A549 (cell line): ENCODE data around the gene LSP1. TPM values are rescaled to one million over a fixed set of nuclear protein-coding genes. Genes with fewer than 3 reads are reported as not detected.
"Not testable (repeated sequence)": the region's sequence is repeated elsewhere in the genome, so short reads cannot be mapped to it uniquely, and the experiment has no call there.

ENCODE experiments used
- ATAC-seq, 2 experiments: fragments of 200-7000 bp in 1 of 2; fragments of >200 bp in 1 of 2; cut with Nextera tagmentation in 1 of 2; cut with Tn5 transposase in 1 of 2; 3 replicates each; pipeline versions ENCODE4 v1.8.0 to v1.9.1; 2018 to 2020; ENCODE audit warnings: mild to moderate bottlenecking in 1 of 2, moderate library complexity in 1 of 2
- CTCF ChIA-PET: fragments of 300-600 bp; sonication (Branson Sonifier 250); formaldehyde crosslinking; extraction: SDS; loops from one replicate; lab custom pipeline; 2021; ENCODE audit warnings: antibody characterized with exemption, inconsistent platforms; lab: Yijun Ruan, JAX
- POLR2A ChIA-PET: fragments of 350-600 bp; formaldehyde crosslinking; extraction: SDS; loops from one replicate; lab custom pipeline; 2021; ENCODE audit warnings: antibody characterized with exemption, inconsistent platforms; lab: Yijun Ruan, JAX
- DNase-seq, 2 experiments: peaks; one replicate each; pipeline versions ENCODE4 v3.0.0 to v3.0.0-alpha.2; 2011 to 2016; ENCODE audit warnings: low read depth in 1 of 2, low spot score in 1 of 2
- FAIRE-seq: peaks from 2 replicates; lab custom pipeline; 2011; peaks lifted over from hg19 to GRCh38; lab: Jason Lieb, UNC
- H3K27ac ChIP-seq, 2 experiments: fragments of >200 bp; sonication (Bioruptor Twin); formaldehyde crosslinking; 3 replicates each; pipeline ENCODE4 v1.5.1; 2016 to 2017
- H3K4me1 ChIP-seq: fragments of >200 bp; sonication (Bioruptor Twin); formaldehyde crosslinking; 3 replicates; pipeline ENCODE4 v1.6.1; 2016
- H3K4me2 ChIP-seq: fragments of >200 bp; sonication (Bioruptor Twin); formaldehyde crosslinking; 3 replicates; pipeline ENCODE4 v1.6.1; 2016
- H3K4me3 ChIP-seq: fragments of >200 bp; sonication (Bioruptor Twin); formaldehyde crosslinking; 3 replicates; pipeline ENCODE4 v1.5.1; 2016
- H3K9me3 ChIP-seq: fragments of >200 bp; sonication (Bioruptor Twin); formaldehyde crosslinking; 3 replicates; pipeline ENCODE4 v1.6.1; 2016
- HDAC2 ChIP-seq: fragments of 200-600 bp; sonication (generic); IDR thresholded peaks from 2 replicates; pipeline ENCODE4 v1.6.1; 2016
- MYC ChIP-seq: IDR thresholded peaks from 2 replicates; pipeline ENCODE4 v1.6.1; 2012; ENCODE audit warnings: mild to moderate bottlenecking, inconsistent platforms, low read length, improper control_type of control experiment, borderline replicate concordance
- PHF8 ChIP-seq: fragments of 200-600 bp; sonication (generic); IDR thresholded peaks from 2 replicates; pipeline ENCODE4 v1.6.1; 2016; ENCODE audit warnings: low read depth, mild to moderate bottlenecking, antibody characterized with exemption, moderate library complexity, borderline replicate concordance
- RARB ChIP-seq: fragments of 250-450 bp; sonication (Bioruptor Pico); IDR thresholded peaks from 2 replicates; pipeline ENCODE4 v1.8.0; 2021; ENCODE audit warnings: mild to moderate bottlenecking, moderate library complexity
- RFX5 ChIP-seq: fragments of 450-650 bp; IDR thresholded peaks from 2 replicates; pipeline ENCODE4 v1.7.1; 2014; ENCODE audit warnings: antibody characterized with exemption, mild to moderate bottlenecking, moderate library complexity
- TFCP2L1 ChIP-seq: fragments of 250-450 bp; sonication (Bioruptor Pico); IDR thresholded peaks from 2 replicates; pipeline ENCODE4 v1.5.0; 2021; ENCODE audit warnings: mild to moderate bottlenecking
- ZFP36 ChIP-seq: fragments of 450-650 bp; IDR thresholded peaks from 2 replicates; pipeline ENCODE4 v1.6.1; 2014; ENCODE audit warnings: borderline replicate concordance; ENCODE audit not compliant: partially characterized antibody
- WGBS: methylation state at CpG from one replicate; pipeline ENCODE4 v1.1.6; 2017; ENCODE audit errors: missing lambda C conversion rate; 5-methylcytosine and 5-hydroxymethylcytosine counted together
- polyA plus RNA-seq, 4 experiments: library from polyadenylated mRNA; depleted of rRNA in 3 of 4; stranded (reverse); fragments of >200 nt; fragmentation: RNase III in 1 of 4; extraction: RNeasy Plus Mini Kit Qiagen cat#74134 plus additional on column Dnase treatment in 1 of 4; gene quantifications; 2 replicates in 3 of 4; 3 replicates in 1 of 4; pipeline ENCODE4 v1.2.3, GENCODE V29; 2011 to 2017
- TF ChIP-seq, protein P1 (sequence below): fragments of 450-650 bp; IDR thresholded peaks from 2 replicates; pipeline ENCODE4 v1.6.1; 2014; ENCODE audit warnings: antibody characterized with exemption
- TF ChIP-seq, protein P2 (sequence below): fragments of 250-450 bp; sonication (Bioruptor Pico); IDR thresholded peaks from 2 replicates; pipeline ENCODE4 v1.5.0; 2021; ENCODE audit warnings: mild to moderate bottlenecking, moderate library complexity, borderline replicate concordance

LSP1 gene
- polyA plus RNA-seq, 2 of the 4 experiments (the other 2 are of a cell fraction): 0.67 to 3.5 TPM

DNA sequence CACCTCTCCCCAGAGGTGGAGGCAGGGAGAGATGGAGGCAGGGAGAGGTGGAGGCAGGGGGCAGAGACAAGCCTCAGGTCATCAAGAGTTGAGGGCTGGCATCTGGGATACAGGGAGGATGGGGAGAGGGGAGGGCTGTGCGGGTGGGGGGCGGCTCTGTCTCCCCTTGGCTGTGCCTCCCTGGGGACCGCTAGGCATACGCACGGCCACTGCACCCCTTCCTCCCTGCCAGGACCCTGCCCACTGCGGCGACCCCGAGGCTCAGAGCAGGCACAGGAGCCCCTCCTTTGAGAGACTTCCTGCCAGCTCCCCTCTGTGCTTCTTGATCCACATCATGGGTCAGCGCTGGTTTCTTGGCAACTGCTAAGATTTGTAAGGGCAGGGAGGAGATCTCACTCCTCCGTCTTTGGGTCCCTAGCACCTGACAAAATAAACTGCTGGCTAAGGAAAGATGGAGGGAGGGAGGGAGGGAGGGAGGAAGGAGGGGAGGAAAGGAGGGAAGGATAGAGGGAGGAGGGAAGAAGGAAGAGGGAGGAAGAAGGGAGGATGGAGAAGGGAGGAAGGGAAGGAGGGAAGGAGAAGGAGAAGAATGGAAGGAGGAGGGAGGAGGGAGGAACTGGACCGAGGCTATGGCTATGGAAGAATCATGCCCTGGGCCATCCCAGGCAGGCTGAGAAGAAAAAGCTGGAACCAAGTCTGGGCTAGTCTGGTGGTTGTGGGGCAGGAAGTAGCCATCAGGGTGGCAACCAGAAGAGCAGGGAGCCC is 20.3 kb downstream of the LSP1 start:
- Histone ChIP-seq H3K4me2 (0 out of 3 replicates have a peak overlapping the region, but pooled peaks have one; percentile 19), H3K9me3 (no peaks in the 10 kb centered on the region), H3K27ac (peak overlapping the region in 1 of 2 experiments; percentile 38; a peak in 2 of 6 replicates), H3K4me3 (no peak overlapping the region), H3K4me1 (peaks cover 35% of the 10 kb centered on the region)
- CTCF ChIA-PET: interaction anchor here (0.6 to 1.8 kb wide), 5 partner anchors 9 to 281 kb away, joined by 3 to 6 read pairs (median 3); no protein-coding TSS in a partner anchor
- DNase-seq (peak in 1 of 2 experiments; percentile 41), ATAC-seq (peak in 1 of 2 experiments; percentile 19; a peak in 2 of 6 replicates), FAIRE-seq (no peak)
- no peak for TF ChIP-seq TFCP2L1 (CRISPR knock-in tag)
- TF ChIP-seq RFX5: no peak
- TF ChIP-seq, protein P1, sequence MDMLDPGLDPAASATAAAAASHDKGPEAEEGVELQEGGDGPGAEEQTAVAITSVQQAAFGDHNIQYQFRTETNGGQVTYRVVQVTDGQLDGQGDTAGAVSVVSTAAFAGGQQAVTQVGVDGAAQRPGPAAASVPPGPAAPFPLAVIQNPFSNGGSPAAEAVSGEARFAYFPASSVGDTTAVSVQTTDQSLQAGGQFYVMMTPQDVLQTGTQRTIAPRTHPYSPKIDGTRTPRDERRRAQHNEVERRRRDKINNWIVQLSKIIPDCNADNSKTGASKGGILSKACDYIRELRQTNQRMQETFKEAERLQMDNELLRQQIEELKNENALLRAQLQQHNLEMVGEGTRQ: no peak
- no peak for TF ChIP-seq MYC
- no peak for TF ChIP-seq PHF8
- 52% methylated on average over 8 of the region's 11 CpGs for WGBS
- POLR2A ChIA-PET: no interaction called here

DNA sequence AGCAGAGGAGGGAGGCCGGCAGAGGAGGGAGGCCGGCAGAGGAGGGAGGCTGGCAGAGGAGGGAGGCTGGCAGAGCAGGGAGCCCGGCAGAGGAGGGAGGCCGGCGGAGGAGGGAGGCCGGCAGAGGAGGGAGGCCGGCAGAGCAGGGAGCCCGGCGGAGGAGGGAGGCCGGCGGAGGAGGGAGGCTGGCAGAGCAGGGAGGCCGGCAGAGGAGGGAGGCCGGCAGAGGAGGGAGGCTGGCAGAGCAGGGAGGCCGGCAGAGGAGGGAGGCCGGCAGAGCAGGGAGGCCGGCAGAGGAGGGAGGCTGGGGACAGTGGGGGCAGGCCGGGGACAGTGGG is 20.9 kb downstream of the LSP1 start:
- H3K4me3 ChIP-seq, FAIRE-seq, DNase-seq, H3K4me2 ChIP-seq, ATAC-seq, H3K9me3 ChIP-seq, POLR2A ChIA-PET: not testable (repeated sequence)
- WGBS: 82% methylated on average over 16 of the region's 17 CpGs
- CTCF ChIA-PET: interaction anchor here (1.1 to 1.8 kb wide), 4 partner anchors 9 to 280 kb away, joined by 3 to 6 read pairs (median 3); no protein-coding TSS in a partner anchor
- Histone ChIP-seq H3K4me1 (peaks cover 35% of the 10 kb centered on the region), H3K27ac (peak overlapping the region in 1 of 2 experiments; percentile 38; a peak in 1 of 6 replicates)

DNA sequence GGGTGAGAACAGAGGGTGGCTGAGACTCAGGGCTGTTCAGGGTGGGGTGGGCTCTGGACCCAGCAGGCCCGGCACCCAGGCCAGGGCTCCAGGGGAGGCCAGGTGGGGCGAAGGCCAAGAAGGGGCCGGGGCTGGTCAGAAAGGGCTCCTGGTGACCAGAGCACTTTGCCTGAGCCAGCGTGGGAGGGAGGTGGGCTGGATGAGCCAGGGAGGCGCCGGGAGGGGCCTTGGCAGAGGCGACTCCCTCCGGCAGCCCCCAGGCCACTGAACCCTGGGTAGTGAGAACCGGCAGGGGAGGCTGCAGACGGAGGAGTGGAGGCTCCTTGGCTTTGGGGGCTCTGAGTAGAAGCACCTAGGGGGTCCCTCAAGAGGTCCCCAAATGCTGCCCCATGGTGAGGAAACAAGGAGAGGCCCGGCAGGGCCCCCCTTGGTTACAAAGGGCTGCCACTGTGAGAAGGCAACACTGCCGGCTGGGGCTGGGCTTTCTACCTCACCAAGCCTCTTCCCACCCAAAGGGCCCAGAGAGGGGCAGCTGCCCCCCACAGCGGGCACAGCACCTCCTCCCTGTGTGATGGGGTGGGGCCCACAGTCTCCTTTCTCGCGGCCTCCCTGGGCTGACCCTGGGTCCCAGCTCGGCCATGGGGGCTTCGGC is 21.7 kb downstream of the LSP1 start:
- 80% methylated on average over 7 of the region's 17 CpGs for WGBS
- H3K4me3 ChIP-seq, DNase-seq, ATAC-seq, POLR2A ChIA-PET, H3K4me2 ChIP-seq, FAIRE-seq, H3K9me3 ChIP-seq: not testable (repeated sequence)
- peak overlapping the region in 1 of 2 experiments; percentile 48; a peak in 1 of 6 replicates for H3K27ac ChIP-seq
- CTCF ChIA-PET: interaction anchor here (1.3 to 10.1 kb wide), 7 partner anchors 8 to 277 kb away, joined by 3 to 334 read pairs (median 22); no protein-coding TSS in a partner anchor
- H3K4me1 ChIP-seq: peaks cover 31% of the 10 kb centered on the region

DNA sequence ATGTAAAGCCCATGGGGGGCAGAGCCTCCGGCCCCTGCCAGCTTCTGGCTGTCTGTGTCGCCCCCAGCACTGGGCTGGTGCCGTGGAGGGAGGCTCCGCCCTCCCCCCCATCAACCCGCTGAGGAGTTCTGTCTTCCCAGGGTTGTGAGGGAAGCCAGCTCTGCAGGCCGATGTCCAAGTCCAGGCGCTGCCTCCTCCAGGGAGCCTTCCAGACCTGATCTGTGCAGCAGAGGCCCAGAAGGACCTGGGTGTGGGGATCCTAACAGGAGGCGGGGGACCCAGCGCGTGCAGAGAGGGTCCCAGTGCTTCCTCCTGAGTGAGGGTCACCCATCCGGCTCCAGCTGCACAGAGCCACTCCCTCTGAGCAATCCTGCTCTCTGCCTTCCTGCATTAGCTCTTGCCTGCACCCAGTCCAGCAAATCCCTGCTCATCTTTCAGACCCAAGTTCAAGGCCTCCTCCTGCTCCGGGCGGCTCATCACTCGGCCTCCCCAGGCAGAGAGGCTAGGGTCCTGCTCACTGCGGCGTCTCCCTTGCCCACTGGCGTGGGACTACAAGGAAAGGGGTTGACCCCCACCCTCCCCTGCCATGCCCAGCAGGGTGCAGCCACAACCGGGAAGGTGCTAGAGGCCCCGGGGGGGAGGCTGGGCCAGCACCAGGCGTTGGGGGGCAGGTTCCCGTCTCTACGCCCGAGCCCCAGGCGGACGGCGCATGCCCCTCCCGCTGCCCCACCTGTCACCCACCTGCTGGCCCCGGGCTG is 22.4 kb downstream of the LSP1 start:
- Histone ChIP-seq H3K27ac (peak overlapping the region in 1 of 2 experiments; percentile 48; a peak in 1 of 6 replicates), H3K4me1 (peaks cover 24% of the 10 kb centered on the region), H3K9me3 (no peaks in the 10 kb centered on the region), H3K4me2 (no peak overlapping the region)
- 82% methylated on average over 15 of the region's 28 CpGs for WGBS
- FAIRE-seq (no peak), DNase-seq (no peak)
- CTCF ChIA-PET: interaction anchor here (1.0 to 10.1 kb wide), 17 partner anchors 7 to 277 kb away, joined by 3 to 334 read pairs (median 7); partner anchors contain the start of genes PRR33, TNNI2 and TNNT3
- POLR2A ChIA-PET: no interaction called here
- TF ChIP-seq, protein P2, sequence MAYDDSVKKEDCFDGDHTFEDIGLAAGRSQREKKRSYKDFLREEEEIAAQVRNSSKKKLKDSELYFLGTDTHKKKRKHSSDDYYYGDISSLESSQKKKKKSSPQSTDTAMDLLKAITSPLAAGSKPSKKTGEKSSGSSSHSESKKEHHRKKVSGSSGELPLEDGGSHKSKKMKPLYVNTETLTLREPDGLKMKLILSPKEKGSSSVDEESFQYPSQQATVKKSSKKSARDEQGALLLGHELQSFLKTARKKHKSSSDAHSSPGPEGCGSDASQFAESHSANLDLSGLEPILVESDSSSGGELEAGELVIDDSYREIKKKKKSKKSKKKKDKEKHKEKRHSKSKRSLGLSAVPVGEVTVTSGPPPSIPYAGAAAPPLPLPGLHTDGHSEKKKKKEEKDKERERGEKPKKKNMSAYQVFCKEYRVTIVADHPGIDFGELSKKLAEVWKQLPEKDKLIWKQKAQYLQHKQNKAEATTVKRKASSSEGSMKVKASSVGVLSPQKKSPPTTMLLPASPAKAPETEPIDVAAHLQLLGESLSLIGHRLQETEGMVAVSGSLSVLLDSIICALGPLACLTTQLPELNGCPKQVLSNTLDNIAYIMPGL (CRISPR knock-in tag): no peak
- TF ChIP-seq RARB (CRISPR knock-in tag) (no peak), ZFP36 (peak; percentile 60), HDAC2 (no peak)
- TF ChIP-seq, all 56 proteins: peak for 1
- no peak overlapping the region for H3K4me3 ChIP-seq
- ATAC-seq: no peak

DNA sequence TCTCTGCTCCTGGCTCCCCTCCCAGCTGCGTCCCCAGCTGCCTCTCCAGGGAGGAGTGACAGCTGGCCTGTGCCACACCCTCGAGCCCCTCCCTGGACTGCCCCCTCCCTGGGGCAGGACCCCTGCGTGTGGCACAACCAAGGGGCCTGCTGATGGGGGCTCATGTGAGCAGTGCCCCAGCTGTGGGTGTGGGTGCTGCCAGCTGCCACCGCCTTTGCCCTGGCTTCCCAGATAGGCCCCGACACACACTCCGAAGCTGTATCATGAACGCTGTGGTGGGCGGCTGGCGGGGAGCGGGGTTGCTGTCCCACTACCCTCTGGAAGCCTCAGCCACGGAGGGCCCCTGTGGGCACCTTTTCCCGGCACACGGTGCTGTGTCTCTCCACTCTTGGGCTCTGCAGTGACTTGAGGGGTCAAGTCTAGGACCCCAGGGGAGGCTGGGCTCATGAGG is 23.0 kb downstream of the LSP1 start:
- ATAC-seq, FAIRE-seq, H3K4me2 ChIP-seq, DNase-seq, H3K4me3 ChIP-seq, H3K9me3 ChIP-seq, POLR2A ChIA-PET: not testable (repeated sequence)
- Histone ChIP-seq H3K27ac (peak overlapping the region in 1 of 2 experiments; percentile 65; a peak in 3 of 6 replicates), H3K4me1 (peaks cover 21% of the 10 kb centered on the region; the same call in 2 of the 3 replicates)
- CTCF ChIA-PET: interaction anchor here (0.5 to 10.1 kb wide), 43 partner anchors 8 to 276 kb away, joined by 3 to 334 read pairs (median 5); partner anchors contain the start of genes LSP1, MRPL23, PRR33 and TNNI2
- WGBS: 97% methylated on average over 5 of the region's 13 CpGs
